HEK293 (cell line): ENCODE measurements around the gene KRT80.
A peak's percentile ranks its signal among the peaks of the same experiment; 100 is the strongest.

Experiments used
- CTCF ChIA-PET: fragments of 350-600 bp; formaldehyde crosslinking; extraction: SDS; loops from one replicate; lab custom pipeline; 2021; ENCODE audit warnings: antibody characterized with exemption; lab: Yijun Ruan, JAX
- POLR2A ChIA-PET: fragments of 300-600 bp; formaldehyde crosslinking; extraction: SDS; loops from one replicate; lab custom pipeline; 2020; ENCODE audit warnings: antibody characterized with exemption, inconsistent platforms; lab: Yijun Ruan, JAX
- H3K27ac ChIP-seq: fragments of 200-500 bp; sonication (Bioruptor generic); 2 replicates; pipeline ENCODE4 v1.5.1; 2014; ENCODE audit warnings: low read depth, low read length, control low read depth, inconsistent platforms; ENCODE audit errors: extremely low read depth
- H3K36me3 ChIP-seq, 2 experiments: fragments of 200-500 bp in 1 of 2; sonication (Bioruptor generic) in 1 of 2; 1 replicate in 1 of 2; 2 replicates in 1 of 2; pipeline ENCODE4 v1.5.1; 2014 to 2017; ENCODE audit warnings: inconsistent platforms in 2 of 2, low read length in 2 of 2; ENCODE audit not compliant: control insufficient read depth in 2 of 2, insufficient read depth in 1 of 2
- H3K4me1 ChIP-seq: fragments of 200-500 bp; sonication (Bioruptor generic); 2 replicates; pipeline ENCODE4 v1.5.1; 2014; ENCODE audit warnings: mild to moderate bottlenecking, low read length, inconsistent platforms; ENCODE audit not compliant: control insufficient read depth, insufficient read depth
- H3K4me3 ChIP-seq: 2 replicates; pipeline ENCODE4 v1.5.1; 2011; ENCODE audit warnings: low read depth, mild to moderate bottlenecking, control low read depth, low read length, moderate library complexity
- H3K9me3 ChIP-seq: fragments of 200-500 bp; sonication (Bioruptor generic); 2 replicates; pipeline ENCODE4 v1.5.1; 2014; ENCODE audit warnings: low read depth, low read length, inconsistent platforms; ENCODE audit not compliant: control insufficient read depth, insufficient read depth
- KLF10 ChIP-seq: fragments of 450-650 bp; IDR thresholded peaks from 2 replicates; pipeline ENCODE4 v1.5.1; 2018; ENCODE audit warnings: missing biosample characterization, mild to moderate bottlenecking, missing genetic modification characterization
- KLF9 ChIP-seq: fragments of 450-650 bp; formaldehyde crosslinking; IDR thresholded peaks from 2 replicates; pipeline ENCODE4 v1.5.1; 2016; ENCODE audit warnings: missing biosample characterization, missing genetic modification characterization, low read depth
- SALL2 ChIP-seq: fragments of 450-650 bp; formaldehyde crosslinking; IDR thresholded peaks from 2 replicates; pipeline ENCODE4 v1.5.0; 2017; ENCODE audit warnings: missing biosample characterization, mild to moderate bottlenecking, missing genetic modification characterization, borderline replicate concordance
- SETDB1 ChIP-seq: IDR thresholded peaks from one replicate; pipeline ENCODE4 v1.6.1; 2017; ENCODE audit warnings: mild to moderate bottlenecking, low read length, moderate library complexity, mixed read lengths; ENCODE audit not compliant: insufficient read length
- SP7 ChIP-seq: fragments of 450-650 bp; formaldehyde crosslinking; IDR thresholded peaks from 2 replicates; pipeline ENCODE4 v1.5.1; 2016; ENCODE audit warnings: missing biosample characterization, missing genetic modification characterization
- WT1 ChIP-seq: fragments of 450-650 bp; formaldehyde crosslinking; IDR thresholded peaks from 2 replicates; pipeline ENCODE4 v1.5.1; 2016; ENCODE audit warnings: missing biosample characterization, missing genetic modification characterization
- YY1 ChIP-seq: fragments of 450-650 bp; formaldehyde crosslinking; IDR thresholded peaks from 2 replicates; pipeline ENCODE4 v1.5.1; 2018; ENCODE audit warnings: missing biosample characterization, missing genetic modification characterization
- ZFHX2 ChIP-seq: fragments of 450-650 bp; formaldehyde crosslinking; conservative IDR thresholded peaks from 2 replicates; pipeline ENCODE4 v1.5.1; 2016; ENCODE audit warnings: missing biosample characterization, missing genetic modification characterization
- ZFP37 ChIP-seq: fragments of 450-650 bp; formaldehyde crosslinking; IDR thresholded peaks from 2 replicates; pipeline ENCODE4 v1.5.1; 2016; ENCODE audit warnings: missing biosample characterization, missing genetic modification characterization
- ZNF112 ChIP-seq: fragments of 450-650 bp; formaldehyde crosslinking; IDR thresholded peaks from 2 replicates; pipeline ENCODE4 v1.5.0; 2017; ENCODE audit warnings: missing biosample characterization, missing genetic modification characterization
- ZNF114 ChIP-seq: fragments of 450-650 bp; formaldehyde crosslinking; IDR thresholded peaks from 2 replicates; pipeline ENCODE4 v1.5.0; 2017; ENCODE audit warnings: missing biosample characterization, missing genetic modification characterization
- ZNF155 ChIP-seq: fragments of 450-650 bp; formaldehyde crosslinking; IDR thresholded peaks from 2 replicates; pipeline ENCODE4 v1.5.1; 2016; ENCODE audit warnings: missing biosample characterization, missing genetic modification characterization
- ZNF16 ChIP-seq: fragments of 450-650 bp; formaldehyde crosslinking; IDR thresholded peaks from 2 replicates; pipeline ENCODE4 v1.5.1; 2016; ENCODE audit warnings: low read depth, missing biosample characterization, missing genetic modification characterization
- ZNF175 ChIP-seq: fragments of 450-650 bp; formaldehyde crosslinking; IDR thresholded peaks from 2 replicates; pipeline ENCODE4 v1.5.1; 2016; ENCODE audit warnings: missing biosample characterization, missing genetic modification characterization
- ZNF184 ChIP-seq: fragments of 450-650 bp; IDR thresholded peaks from 2 replicates; pipeline ENCODE4 v1.5.1; 2018; ENCODE audit warnings: missing biosample characterization, mild to moderate bottlenecking, missing genetic modification characterization
- ZNF202 ChIP-seq: fragments of 450-650 bp; formaldehyde crosslinking; IDR thresholded peaks from 2 replicates; pipeline ENCODE4 v1.5.1; 2016; ENCODE audit warnings: missing biosample characterization, missing genetic modification characterization, borderline replicate concordance
- ZNF211 ChIP-seq: fragments of 450-650 bp; formaldehyde crosslinking; IDR thresholded peaks from 2 replicates; pipeline ENCODE4 v1.5.1; 2016; ENCODE audit warnings: low read depth, missing biosample characterization, missing genetic modification characterization
- ZNF248 ChIP-seq: fragments of 450-650 bp; formaldehyde crosslinking; IDR thresholded peaks from 2 replicates; pipeline ENCODE4 v1.5.1; 2017; ENCODE audit warnings: missing biosample characterization, missing genetic modification characterization
- ZNF266 ChIP-seq: fragments of 450-650 bp; formaldehyde crosslinking; IDR thresholded peaks from 2 replicates; pipeline ENCODE4 v1.5.1; 2016; ENCODE audit warnings: missing biosample characterization, missing genetic modification characterization, low read depth
- ZNF404 ChIP-seq: fragments of 450-650 bp; formaldehyde crosslinking; IDR thresholded peaks from 2 replicates; pipeline ENCODE4 v1.5.1; 2017; ENCODE audit warnings: missing biosample characterization, missing genetic modification characterization
- ZNF530 ChIP-seq: fragments of 450-650 bp; formaldehyde crosslinking; IDR thresholded peaks from 2 replicates; pipeline ENCODE4 v1.5.1; 2016; ENCODE audit warnings: low read depth, missing biosample characterization, missing genetic modification characterization
- ZNF544 ChIP-seq: fragments of 450-650 bp; formaldehyde crosslinking; IDR thresholded peaks from 2 replicates; pipeline ENCODE4 v1.5.0; 2017; ENCODE audit warnings: missing biosample characterization, missing genetic modification characterization
- ZNF561 ChIP-seq: fragments of 450-650 bp; IDR thresholded peaks from 2 replicates; pipeline ENCODE4 v1.5.1; 2018; ENCODE audit warnings: missing biosample characterization, missing genetic modification characterization, borderline replicate concordance
- ZNF596 ChIP-seq: fragments of 450-650 bp; IDR thresholded peaks from 2 replicates; pipeline ENCODE4 v1.5.0; 2018; ENCODE audit warnings: missing biosample characterization, mild to moderate bottlenecking, missing genetic modification characterization, moderate library complexity
- ZNF600 ChIP-seq: fragments of 450-650 bp; formaldehyde crosslinking; IDR thresholded peaks from 2 replicates; pipeline ENCODE4 v1.5.1; 2016; ENCODE audit warnings: missing biosample characterization, missing genetic modification characterization
- ZNF629 ChIP-seq: fragments of 450-650 bp; formaldehyde crosslinking; IDR thresholded peaks from 2 replicates; pipeline ENCODE4 v1.5.1; 2017; ENCODE audit warnings: missing biosample characterization, missing genetic modification characterization
- ZNF768 ChIP-seq: fragments of 450-650 bp; formaldehyde crosslinking; IDR thresholded peaks from 2 replicates; pipeline ENCODE4 v1.5.1; 2018; ENCODE audit warnings: missing biosample characterization, mild to moderate bottlenecking, missing genetic modification characterization
- ZNF791 ChIP-seq: fragments of 450-650 bp; formaldehyde crosslinking; IDR thresholded peaks from 2 replicates; pipeline ENCODE4 v1.5.1; 2016; ENCODE audit warnings: missing biosample characterization, missing genetic modification characterization
- TF ChIP-seq, protein P1 (sequence below): fragments of 450-650 bp; formaldehyde crosslinking; IDR thresholded peaks from 2 replicates; pipeline ENCODE4 v1.5.1; 2016; ENCODE audit warnings: missing biosample characterization, missing genetic modification characterization
- TF ChIP-seq, protein P2 (sequence below): fragments of 450-650 bp; IDR thresholded peaks from 2 replicates; pipeline ENCODE4 v1.5.1; 2018; ENCODE audit warnings: missing biosample characterization, missing genetic modification characterization
- TF ChIP-seq, protein P3 (sequence below): sonication (generic); formaldehyde crosslinking; IDR thresholded peaks from 2 replicates; pipeline ENCODE4 v1.8.1; 2022; ENCODE audit warnings: mild to moderate bottlenecking, moderate library complexity, missing genetic modification reagents

The KRT80 gene

DNA sequence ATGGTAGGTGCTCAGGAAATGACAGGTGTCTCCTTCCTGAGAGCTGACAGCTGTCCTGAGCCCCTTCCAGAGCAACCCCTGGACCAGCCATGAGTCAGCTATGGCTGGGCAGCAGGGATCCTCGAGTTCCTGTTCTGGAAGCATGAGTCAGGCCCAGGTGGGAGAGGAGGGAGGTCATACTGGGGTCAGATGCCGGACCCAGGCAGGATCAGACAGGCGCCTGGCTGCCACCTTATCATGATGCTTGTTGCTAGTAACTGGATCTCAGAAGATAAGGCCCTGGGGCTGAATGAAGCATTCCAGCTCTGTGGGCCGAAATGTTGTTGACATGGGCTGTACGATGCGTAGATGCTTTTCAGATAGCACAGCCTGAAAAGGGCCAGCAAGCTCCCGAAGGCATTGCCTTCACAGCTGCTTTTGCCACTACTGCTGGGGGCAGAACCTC is 23.8 kb upstream of the KRT80 start:
- Histone ChIP-seq H3K27ac (no peak overlapping the region), H3K9me3 (no peaks in the 10 kb centered on the region), H3K4me1 (no peaks in the 10 kb centered on the region; the same call in 1 of the 2 replicates), H3K4me3 (no peak overlapping the region), H3K36me3 (no peaks in the 10 kb centered on the region)
- ChIA-PET POLR2A (interaction anchor here (0.6 to 1.3 kb wide), 5 partner anchors 9 to 24 kb away, joined by 3 to 4 read pairs (median 3); partner anchors contain the start of gene KRT80), CTCF (interaction anchor here (0.5 to 8.0 kb wide), 20 partner anchors 9 to 1738 kb away, joined by 3 to 62 read pairs (median 6); partner anchors contain the start of gene KRT80)
- TF ChIP-seq KLF10 (tag by site-specific recombination) (no peak), ZNF155 (tag by site-specific recombination) (no peak), ZNF530 (no peak), ZNF629 (no peak), ZNF544 (tag by site-specific recombination) (no peak), ZNF248 (tag by site-specific recombination) (no peak), ZNF112 (tag by site-specific recombination) (no peak), YY1 (no peak), ZNF404 (tag by site-specific recombination) (no peak), ZFHX2 (tag by site-specific recombination) (0 out of 2 replicates have a peak, but pooled peaks have one; percentile 7), ZNF600 (tag by site-specific recombination) (peak; percentile 89), KLF9 (tag by site-specific recombination) (no peak), ZNF596 (tag by site-specific recombination) (no peak), ZFP37 (0 out of 2 replicates have a peak, but pooled peaks have one; percentile 35), ZNF202 (no peak), SP7 (tag by site-specific recombination) (0 out of 2 replicates have a peak, but pooled peaks have one; percentile 12)
- TF ChIP-seq, protein P1, sequence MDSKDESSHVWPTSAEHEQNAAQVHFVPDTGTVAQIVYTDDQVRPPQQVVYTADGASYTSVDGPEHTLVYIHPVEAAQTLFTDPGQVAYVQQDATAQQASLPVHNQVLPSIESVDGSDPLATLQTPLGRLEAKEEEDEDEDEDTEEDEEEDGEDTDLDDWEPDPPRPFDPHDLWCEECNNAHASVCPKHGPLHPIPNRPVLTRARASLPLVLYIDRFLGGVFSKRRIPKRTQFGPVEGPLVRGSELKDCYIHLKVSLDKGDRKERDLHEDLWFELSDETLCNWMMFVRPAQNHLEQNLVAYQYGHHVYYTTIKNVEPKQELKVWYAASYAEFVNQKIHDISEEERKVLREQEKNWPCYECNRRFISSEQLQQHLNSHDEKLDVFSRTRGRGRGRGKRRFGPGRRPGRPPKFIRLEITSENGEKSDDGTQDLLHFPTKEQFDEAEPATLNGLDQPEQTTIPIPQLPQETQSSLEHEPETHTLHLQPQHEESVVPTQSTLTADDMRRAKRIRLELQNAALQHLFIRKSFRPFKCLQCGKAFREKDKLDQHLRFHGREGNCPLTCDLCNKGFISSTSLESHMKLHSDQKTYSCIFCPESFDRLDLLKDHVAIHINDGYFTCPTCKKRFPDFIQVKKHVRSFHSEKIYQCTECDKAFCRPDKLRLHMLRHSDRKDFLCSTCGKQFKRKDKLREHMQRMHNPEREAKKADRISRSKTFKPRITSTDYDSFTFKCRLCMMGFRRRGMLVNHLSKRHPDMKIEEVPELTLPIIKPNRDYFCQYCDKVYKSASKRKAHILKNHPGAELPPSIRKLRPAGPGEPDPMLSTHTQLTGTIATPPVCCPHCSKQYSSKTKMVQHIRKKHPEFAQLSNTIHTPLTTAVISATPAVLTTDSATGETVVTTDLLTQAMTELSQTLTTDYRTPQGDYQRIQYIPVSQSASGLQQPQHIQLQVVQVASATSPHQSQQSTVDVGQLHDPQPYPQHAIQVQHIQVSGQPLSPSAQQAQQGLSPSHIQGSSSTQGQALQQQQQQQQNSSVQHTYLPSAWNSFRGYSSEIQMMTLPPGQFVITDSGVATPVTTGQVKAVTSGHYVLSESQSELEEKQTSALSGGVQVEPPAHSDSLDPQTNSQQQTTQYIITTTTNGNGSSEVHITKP (tag by site-specific recombination): no peak
- TF ChIP-seq, all 188 proteins: peak for 4

DNA sequence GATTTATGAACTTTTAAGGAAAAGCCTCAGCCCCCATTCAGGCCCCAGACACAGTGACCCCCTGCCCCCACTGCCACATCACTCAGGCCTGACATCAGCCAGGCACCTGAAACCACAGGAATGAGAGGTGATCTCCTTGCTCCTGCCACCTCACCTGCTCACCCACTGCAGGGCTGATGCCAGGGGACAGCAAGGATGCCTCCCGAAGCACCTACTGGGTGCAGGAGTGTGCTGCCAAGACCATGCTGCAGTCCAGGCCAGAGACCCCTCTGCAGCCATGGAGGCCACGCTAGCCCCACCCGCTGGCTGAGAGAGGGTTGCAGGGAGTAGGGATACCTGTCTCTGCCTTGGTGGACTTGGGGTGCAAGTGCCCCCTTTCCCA is 22.6 kb upstream of the KRT80 start:
- POLR2A ChIA-PET: interaction anchor here (0.5 to 1.3 kb wide), 2 partner anchors 23 to 60 kb away, joined by 3 read pairs; partner anchors contain the start of gene KRT80
- Histone ChIP-seq H3K4me3 (no peak overlapping the region), H3K27ac (no peak overlapping the region), H3K36me3 (no peaks in the 10 kb centered on the region), H3K4me1 (no peaks in the 10 kb centered on the region; the same call in 1 of the 2 replicates), H3K9me3 (no peaks in the 10 kb centered on the region)
- CTCF ChIA-PET: interaction anchor here (0.5 to 8.0 kb wide), 23 partner anchors 7 to 757 kb away, joined by 3 to 62 read pairs (median 6); partner anchors contain the start of gene KRT80
- TF ChIP-seq ZFHX2 (tag by site-specific recombination) (no peak), ZNF114 (no peak), WT1 (tag by site-specific recombination) (no peak), ZNF175 (tag by site-specific recombination) (no peak), ZNF768 (tag by site-specific recombination) (no peak), SETDB1 (no peak), ZNF791 (no peak), ZNF211 (tag by site-specific recombination) (no peak), ZNF16 (tag by site-specific recombination) (no peak), ZNF266 (tag by site-specific recombination) (no peak), SALL2 (tag by site-specific recombination) (no peak), ZNF561 (tag by site-specific recombination) (no peak), ZNF184 (tag by site-specific recombination) (no peak), ZNF155 (tag by site-specific recombination) (no peak)
- TF ChIP-seq, protein P2, sequence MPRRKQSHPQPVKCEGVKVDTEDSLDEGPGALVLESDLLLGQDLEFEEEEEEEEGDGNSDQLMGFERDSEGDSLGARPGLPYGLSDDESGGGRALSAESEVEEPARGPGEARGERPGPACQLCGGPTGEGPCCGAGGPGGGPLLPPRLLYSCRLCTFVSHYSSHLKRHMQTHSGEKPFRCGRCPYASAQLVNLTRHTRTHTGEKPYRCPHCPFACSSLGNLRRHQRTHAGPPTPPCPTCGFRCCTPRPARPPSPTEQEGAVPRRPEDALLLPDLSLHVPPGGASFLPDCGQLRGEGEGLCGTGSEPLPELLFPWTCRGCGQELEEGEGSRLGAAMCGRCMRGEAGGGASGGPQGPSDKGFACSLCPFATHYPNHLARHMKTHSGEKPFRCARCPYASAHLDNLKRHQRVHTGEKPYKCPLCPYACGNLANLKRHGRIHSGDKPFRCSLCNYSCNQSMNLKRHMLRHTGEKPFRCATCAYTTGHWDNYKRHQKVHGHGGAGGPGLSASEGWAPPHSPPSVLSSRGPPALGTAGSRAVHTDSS (tag by site-specific recombination): no peak
- TF ChIP-seq, protein P3, sequence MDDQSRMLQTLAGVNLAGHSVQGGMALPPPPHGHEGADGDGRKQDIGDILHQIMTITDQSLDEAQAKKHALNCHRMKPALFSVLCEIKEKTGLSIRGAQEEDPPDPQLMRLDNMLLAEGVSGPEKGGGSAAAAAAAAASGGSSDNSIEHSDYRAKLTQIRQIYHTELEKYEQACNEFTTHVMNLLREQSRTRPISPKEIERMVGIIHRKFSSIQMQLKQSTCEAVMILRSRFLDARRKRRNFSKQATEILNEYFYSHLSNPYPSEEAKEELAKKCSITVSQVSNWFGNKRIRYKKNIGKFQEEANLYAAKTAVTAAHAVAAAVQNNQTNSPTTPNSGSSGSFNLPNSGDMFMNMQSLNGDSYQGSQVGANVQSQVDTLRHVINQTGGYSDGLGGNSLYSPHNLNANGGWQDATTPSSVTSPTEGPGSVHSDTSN (CRISPR knock-in tag): no peak
